T-helper 1 cell treated with Interleukin-12 subunit alpha and Interleukin-12 subunit beta and Interleukin-4 antibody, amounts not matched to agents 30 μg/mL and 1 μg/mL, for 36 hours (primary cell): ENCODE measurements around the gene STK24.

Experiments
- H3K27ac Mint-ChIP-seq: one replicate; pipeline ENCODE4 v1.8.0; 2021; ENCODE audit warnings: mild to moderate bottlenecking, mixed read lengths
- H3K27me3 Mint-ChIP-seq: one replicate; pipeline ENCODE4 v1.8.0; 2021; ENCODE audit warnings: low read depth, mixed read lengths
- H3K36me3 Mint-ChIP-seq: one replicate; pipeline ENCODE4 v1.8.0; 2021; ENCODE audit warnings: low read depth, mixed read lengths
- H3K4me1 Mint-ChIP-seq: one replicate; pipeline ENCODE4 v1.8.0; 2021; ENCODE audit warnings: low read depth, mixed read lengths
- H3K4me3 Mint-ChIP-seq: one replicate; pipeline ENCODE4 v1.8.0; 2021; ENCODE audit warnings: mild to moderate bottlenecking, moderate library complexity, mixed read lengths
- H3K9me3 Mint-ChIP-seq: one replicate; pipeline ENCODE4 v1.8.0; 2021; ENCODE audit warnings: mixed read lengths

STK24 gene

DNA sequence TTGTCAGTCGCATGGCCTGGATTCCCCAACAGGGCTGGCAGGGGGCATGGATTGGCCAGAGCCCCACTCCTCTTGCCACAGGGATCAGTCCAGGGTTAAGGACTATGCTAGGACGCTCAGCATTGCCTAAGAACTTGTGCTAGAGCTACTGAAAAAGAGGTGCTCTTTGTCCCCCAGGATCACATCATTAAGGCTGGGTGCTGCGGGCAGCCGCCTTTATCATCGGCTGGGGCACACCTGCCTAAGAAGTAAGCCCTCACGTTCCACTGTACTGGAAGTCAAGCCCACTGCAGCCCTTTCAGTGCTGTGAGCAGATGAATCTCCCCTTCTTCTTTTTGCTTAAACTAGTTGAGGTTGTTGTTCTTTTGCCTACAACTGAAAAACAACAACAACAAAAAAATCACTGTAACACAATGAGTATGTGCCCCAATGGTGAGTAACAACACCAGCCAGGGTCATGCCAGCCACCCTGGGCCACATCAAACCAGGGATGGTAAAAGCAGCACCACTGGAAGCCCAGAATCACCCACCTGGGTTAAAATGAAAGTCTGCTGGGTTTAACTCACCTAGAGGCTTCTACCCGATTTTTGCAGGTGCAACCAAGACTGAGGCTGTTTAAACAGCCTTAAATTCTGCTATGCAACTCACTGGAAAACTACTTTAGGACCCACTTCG lies 20.6 kb downstream of the STK24 start:
- no peaks in the 10 kb centered on the region for H3K9me3 Mint-ChIP-seq
- peaks cover 31% of the 10 kb centered on the region for H3K36me3 Mint-ChIP-seq
- H3K4me1 Mint-ChIP-seq: peaks cover 61% of the 10 kb centered on the region
- H3K27me3 Mint-ChIP-seq: no peaks in the 10 kb centered on the region
- H3K4me3 Mint-ChIP-seq: no peak overlapping the region
- H3K27ac Mint-ChIP-seq: peak overlapping the region; percentile 23

DNA sequence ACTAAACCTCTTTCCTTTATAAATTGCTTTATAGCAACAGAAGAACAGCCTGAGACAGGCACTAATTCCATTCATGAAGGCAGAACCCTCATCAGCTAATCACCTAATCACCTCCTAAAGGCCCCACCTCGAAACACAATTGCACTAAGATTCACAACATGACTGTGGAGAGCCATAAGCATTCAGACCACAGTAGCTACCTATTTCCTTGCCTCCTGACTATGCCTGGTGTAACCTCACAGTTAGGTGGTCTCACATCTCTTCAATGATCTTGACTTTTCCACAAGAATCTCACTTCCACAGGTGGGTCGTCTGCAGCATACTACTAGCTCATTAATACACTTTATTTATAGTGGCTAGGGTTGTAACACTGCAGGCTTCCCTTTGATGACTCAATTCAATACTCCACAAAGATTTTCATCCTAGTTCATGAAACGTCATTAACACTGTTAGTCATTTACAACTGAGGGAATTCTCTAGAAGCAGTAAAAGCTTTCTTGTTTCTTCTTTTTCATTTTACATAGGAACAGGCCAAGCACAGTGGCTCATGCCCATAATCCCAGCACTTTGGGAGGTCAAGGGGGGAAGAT lies 27.1 kb downstream of the STK24 start:
- H3K36me3 Mint-ChIP-seq: peaks cover 26% of the 10 kb centered on the region
- no peaks in the 10 kb centered on the region for H3K27me3 Mint-ChIP-seq
- H3K4me1 Mint-ChIP-seq: peaks cover 54% of the 10 kb centered on the region
- peak overlapping the region; percentile 26 for H3K4me3 Mint-ChIP-seq
- no peaks in the 10 kb centered on the region for H3K9me3 Mint-ChIP-seq
- peak overlapping the region; percentile 41 for H3K27ac Mint-ChIP-seq

DNA sequence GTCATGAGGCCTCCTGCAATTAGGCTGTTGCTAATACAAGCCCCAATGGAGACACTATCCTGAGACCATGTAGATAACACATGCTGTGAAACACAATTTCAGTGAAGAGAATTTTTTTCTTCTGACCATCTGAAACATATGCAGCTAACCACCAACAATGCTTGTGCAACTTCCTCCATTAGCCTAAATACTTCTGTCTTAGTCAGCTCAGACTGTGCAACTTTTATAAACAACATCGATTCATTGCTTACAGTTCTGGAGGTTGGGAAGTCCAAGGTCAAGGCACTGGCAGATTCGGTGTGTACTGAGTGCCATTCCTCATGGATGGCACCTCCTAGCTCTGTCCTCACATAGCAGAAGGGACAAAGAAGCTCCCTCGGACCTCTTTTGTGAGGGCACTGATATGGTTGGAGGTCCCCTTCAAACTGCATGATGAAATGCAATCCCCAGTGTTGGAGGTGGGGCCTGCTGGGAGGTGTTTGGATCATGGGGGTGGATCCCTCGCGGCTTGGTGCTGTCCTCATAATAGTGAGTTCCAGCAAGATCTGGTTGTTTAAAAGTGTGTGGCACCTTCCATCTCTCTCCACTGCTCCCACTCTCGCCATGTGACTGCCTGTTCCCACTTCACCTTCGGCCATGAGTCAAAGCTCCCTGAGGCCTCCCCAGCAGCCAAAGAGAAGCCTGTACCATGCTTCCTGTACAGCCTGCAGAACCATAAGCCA lies 27.7 kb downstream of the STK24 start:
- peak overlapping the region; percentile 41 for H3K27ac Mint-ChIP-seq
- H3K36me3 Mint-ChIP-seq: peaks cover 26% of the 10 kb centered on the region
- no peaks in the 10 kb centered on the region for H3K27me3 Mint-ChIP-seq
- peaks cover 57% of the 10 kb centered on the region for H3K4me1 Mint-ChIP-seq
- peak overlapping the region; percentile 26 for H3K4me3 Mint-ChIP-seq
- H3K9me3 Mint-ChIP-seq: no peaks in the 10 kb centered on the region

DNA sequence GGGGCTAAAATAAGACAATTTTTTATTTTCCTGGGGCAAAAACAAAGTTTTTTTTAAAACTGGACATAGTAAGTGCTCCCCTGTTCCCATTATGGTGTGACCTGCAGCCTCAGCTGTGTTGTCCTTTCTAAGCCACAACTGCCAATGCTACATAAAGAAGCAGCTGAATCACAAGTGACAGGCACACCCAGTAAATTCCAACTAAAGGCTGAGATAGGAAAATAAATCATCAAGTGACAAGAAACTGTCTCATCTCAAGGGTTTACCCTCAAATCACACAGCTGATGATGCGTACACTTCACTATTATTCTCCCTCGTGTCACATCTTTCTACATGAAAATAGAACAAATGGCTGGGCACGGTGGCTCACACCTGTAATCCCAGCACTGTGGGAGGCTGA lies 28.7 kb downstream of the STK24 start:
- Mint-ChIP-seq H3K4me3 (no peak overlapping the region), H3K27me3 (no peaks in the 10 kb centered on the region), H3K27ac (no peak overlapping the region), H3K9me3 (no peaks in the 10 kb centered on the region), H3K36me3 (peaks cover 24% of the 10 kb centered on the region), H3K4me1 (peaks cover 64% of the 10 kb centered on the region)

DNA sequence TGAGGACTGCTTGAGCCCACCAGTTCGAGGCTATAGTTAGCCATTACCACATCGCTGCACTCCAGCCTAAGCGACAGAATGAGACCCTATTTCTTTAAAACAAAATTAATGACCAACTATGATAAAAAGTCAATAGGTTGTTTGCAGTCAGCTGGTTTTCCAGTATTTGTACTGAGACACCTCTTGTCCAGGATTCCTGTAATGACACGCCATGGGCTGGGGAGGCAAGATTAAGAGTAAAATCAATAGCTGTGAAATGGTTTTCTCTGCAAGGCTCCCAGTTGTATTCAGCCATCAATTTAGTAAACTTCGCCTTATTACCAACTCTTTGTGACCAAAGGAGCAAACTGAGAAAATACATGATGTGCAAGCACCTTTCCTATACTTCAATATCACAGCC lies 29.5 kb downstream of the STK24 start:
- peaks cover 26% of the 10 kb centered on the region for H3K36me3 Mint-ChIP-seq
- no peaks in the 10 kb centered on the region for H3K9me3 Mint-ChIP-seq
- H3K27ac Mint-ChIP-seq: no peak overlapping the region
- H3K4me1 Mint-ChIP-seq: peaks cover 69% of the 10 kb centered on the region
- no peak overlapping the region for H3K4me3 Mint-ChIP-seq
- no peaks in the 10 kb centered on the region for H3K27me3 Mint-ChIP-seq

DNA sequence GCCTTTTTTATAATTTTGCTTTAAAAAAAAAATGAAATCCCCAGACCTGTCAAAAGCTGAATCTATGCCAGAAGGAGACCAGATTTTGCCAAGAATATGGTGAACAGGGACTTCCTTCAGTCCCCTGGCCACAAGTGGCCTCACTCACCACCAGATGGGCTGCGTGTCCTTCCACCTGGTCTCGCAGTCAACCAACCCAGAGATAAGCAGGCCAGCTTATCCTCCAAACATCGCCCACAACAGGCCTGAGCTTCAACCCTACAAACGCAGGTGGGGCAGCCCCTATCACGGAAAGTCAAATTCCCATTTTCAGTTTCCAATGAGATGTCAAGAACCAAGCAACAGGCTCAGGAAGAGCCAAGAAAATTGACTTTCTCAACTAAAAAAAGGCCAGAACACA lies 30.5 kb downstream of the STK24 start:
- Mint-ChIP-seq H3K4me1 (peaks cover 75% of the 10 kb centered on the region), H3K9me3 (no peaks in the 10 kb centered on the region), H3K36me3 (peaks cover 24% of the 10 kb centered on the region), H3K27me3 (no peaks in the 10 kb centered on the region), H3K27ac (no peak overlapping the region), H3K4me3 (no peak overlapping the region)

DNA sequence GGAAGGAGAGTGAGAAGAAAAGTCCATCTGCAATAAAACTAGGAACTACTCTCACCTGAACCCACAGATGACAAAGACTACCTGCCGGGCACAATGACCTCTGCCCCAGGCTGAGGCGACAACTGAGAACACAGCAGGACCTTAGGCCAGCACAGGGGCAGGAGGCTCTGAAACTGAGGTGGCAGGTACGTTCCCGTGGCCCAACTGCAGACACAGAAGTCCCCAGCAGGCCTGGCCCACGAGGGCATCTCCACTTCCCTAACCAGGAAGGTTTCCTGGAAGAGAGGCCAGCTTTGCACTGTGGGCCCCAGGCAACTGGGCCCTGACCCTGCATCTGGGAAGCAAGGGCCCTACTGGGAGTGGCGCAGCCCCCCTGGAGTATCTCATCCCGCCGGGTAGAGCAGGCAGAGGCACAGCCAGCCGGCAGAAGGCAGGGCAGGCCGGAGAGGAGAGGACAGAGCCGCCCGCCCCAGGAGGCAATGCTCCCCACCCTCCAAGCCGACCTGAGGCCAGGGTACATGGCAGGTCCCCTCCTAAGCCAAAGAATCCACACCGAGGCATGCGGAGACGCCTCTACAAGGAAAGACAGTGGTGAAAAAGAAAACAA lies 32.7 kb downstream of the STK24 start:
- H3K27ac Mint-ChIP-seq: no peak overlapping the region
- no peaks in the 10 kb centered on the region for H3K27me3 Mint-ChIP-seq
- peaks cover 12% of the 10 kb centered on the region for H3K36me3 Mint-ChIP-seq
- H3K4me3 Mint-ChIP-seq: peak overlapping the region; percentile 56
- no peaks in the 10 kb centered on the region for H3K9me3 Mint-ChIP-seq
- H3K4me1 Mint-ChIP-seq: peaks cover 75% of the 10 kb centered on the region

DNA sequence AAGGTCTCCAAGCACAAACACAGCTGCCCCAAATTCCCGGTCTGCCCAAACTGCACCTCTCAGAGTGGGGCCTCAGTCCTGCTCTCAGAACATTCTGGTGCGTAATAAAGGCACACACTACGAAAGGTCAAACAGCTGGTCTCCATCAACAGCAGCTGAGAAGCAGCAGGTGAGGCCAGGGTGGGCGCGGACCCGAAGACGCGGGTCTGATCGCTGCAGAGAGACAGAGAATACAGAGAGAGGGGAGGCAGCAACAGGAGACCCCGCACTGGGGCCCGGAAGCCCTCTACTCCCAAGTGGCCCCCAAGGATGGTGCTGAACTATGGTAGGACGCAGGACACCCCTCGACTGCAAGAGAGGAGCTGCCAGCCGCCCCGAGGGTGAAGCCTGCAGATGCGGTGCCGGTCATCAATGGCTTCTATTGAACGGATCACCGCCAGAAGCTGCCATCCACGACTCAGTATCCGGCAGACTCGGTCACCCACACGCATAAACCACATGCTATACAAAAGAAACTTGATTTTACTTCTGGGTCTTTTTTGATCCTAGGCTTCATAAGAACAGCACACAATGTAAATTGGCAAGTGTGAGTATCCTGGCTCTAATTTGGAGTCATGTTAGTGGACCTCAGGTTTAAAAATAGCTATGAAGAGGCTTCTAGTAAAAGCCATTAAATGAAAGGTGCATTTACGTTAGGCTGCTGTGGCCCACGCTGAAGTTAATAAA lies 33.4 kb downstream of the STK24 start:
- Mint-ChIP-seq H3K36me3 (peaks cover 10% of the 10 kb centered on the region), H3K27me3 (no peaks in the 10 kb centered on the region), H3K27ac (peak overlapping the region; percentile 69), H3K4me3 (peak overlapping the region; percentile 56), H3K9me3 (no peaks in the 10 kb centered on the region), H3K4me1 (peaks cover 76% of the 10 kb centered on the region)

DNA sequence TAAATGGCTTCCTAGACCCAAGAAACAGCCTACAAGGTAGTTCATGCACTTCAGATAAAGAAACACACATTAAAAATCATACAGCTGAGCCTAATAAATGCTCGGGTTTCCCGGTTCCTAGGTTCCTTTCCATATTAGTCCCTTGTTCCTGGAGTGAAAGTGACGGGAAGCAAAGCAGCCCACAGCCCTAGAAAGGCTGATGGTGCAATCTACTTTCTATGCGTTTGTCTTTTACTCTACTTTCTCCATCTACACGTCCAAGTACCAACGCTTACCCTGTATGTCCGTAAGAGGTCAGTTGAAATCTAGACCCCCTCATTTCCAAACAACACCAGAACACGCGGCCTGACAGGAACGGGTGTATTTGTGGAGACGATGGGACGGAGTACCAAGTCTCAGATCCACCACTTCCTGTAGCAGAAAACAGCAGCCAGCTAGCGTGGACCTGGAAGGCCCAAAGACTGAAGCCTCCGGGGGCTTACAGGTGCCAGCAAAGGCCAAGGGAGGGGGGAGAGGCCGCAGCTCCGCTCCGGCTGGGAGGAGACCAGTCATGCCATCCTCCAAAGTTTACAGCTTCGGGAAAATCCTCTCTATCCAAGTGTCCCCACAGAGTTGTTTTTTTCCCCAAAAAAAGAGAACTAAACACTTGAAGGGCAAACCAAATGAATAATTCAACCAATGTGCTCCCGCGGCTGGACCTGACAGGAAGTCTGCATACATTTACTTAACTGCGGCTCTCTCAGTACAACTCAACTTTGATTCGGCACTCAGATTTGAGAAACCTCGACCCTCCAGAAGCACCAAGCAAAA lies 34.1 kb downstream of the STK24 start:
- peak overlapping the region; percentile 56 for H3K4me3 Mint-ChIP-seq
- H3K36me3 Mint-ChIP-seq: peaks cover 7% of the 10 kb centered on the region
- peak overlapping the region; percentile 69 for H3K27ac Mint-ChIP-seq
- H3K9me3 Mint-ChIP-seq: no peaks in the 10 kb centered on the region
- H3K4me1 Mint-ChIP-seq: peaks cover 74% of the 10 kb centered on the region
- H3K27me3 Mint-ChIP-seq: no peaks in the 10 kb centered on the region

DNA sequence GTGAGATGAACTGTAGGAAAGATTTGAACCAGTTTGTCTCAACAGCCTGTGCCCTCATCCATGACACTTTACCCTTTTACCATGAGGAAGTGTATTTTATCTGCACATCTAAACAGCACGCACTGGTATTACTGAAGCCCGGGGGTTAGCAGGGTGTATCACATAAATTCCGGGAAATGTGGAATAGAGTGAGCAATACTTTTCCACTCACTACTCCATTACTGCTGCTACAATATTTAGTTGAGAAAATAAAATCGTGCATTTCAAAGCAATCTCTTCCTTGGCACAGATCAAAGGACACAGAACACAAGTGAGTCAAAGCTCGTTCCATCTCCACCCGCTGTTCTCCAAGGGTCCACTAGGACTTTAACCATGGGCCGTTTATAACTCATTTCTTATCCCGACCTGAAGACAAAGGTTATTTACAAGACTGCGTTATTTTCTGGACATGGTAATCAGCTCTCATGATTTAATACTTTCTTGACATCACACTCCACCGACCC lies 35.2 kb downstream of the STK24 start:
- no peak overlapping the region for H3K27ac Mint-ChIP-seq
- H3K9me3 Mint-ChIP-seq: no peaks in the 10 kb centered on the region
- no peaks in the 10 kb centered on the region for H3K27me3 Mint-ChIP-seq
- peaks cover 7% of the 10 kb centered on the region for H3K36me3 Mint-ChIP-seq
- peaks cover 77% of the 10 kb centered on the region for H3K4me1 Mint-ChIP-seq
- H3K4me3 Mint-ChIP-seq: no peak overlapping the region

DNA sequence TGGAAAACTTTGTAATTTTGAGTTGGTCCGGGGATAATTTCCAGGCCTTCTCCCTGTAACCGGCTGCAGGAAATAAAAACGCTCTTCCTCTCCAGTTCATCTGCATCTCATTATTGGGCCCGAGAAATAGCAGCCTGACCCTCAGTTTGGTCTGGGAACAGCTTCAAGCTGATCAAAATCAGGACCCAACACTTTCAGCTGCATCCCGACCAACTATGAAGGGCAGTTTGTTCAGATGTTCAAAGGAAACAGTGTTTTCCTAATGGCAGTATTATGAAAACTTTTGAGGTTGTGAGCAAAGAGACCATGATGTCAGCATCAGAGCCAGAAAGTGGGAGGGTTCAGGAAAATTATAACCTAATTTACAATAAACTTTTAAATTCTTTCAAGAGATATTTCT lies 35.7 kb downstream of the STK24 start:
- Mint-ChIP-seq H3K27ac (no peak overlapping the region), H3K27me3 (no peaks in the 10 kb centered on the region), H3K4me3 (no peak overlapping the region), H3K9me3 (no peaks in the 10 kb centered on the region), H3K36me3 (peaks cover 7% of the 10 kb centered on the region), H3K4me1 (peaks cover 75% of the 10 kb centered on the region)

DNA sequence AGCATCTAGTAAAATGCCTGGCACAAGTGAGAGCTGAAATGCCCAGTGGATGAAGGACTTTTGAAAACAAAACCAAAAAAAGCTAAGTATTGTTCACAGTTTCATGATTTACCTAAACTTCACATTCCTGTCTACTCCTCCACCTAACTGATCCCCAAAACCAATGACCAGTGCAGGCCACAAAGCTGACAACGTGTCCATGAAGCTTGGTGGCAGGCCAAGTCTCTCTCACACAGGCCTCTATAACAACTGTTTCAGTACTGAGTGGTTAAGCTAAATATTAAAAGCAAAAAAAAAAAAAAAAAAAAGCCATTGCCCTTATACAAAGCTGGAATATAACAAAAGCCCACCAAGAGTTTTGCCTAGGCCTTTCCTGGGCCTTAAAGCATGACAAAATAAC lies 36.4 kb downstream of the STK24 start:
- Mint-ChIP-seq H3K27me3 (no peaks in the 10 kb centered on the region), H3K4me1 (peaks cover 74% of the 10 kb centered on the region), H3K4me3 (no peak overlapping the region), H3K27ac (no peak overlapping the region), H3K9me3 (no peaks in the 10 kb centered on the region), H3K36me3 (peaks cover 7% of the 10 kb centered on the region)

DNA sequence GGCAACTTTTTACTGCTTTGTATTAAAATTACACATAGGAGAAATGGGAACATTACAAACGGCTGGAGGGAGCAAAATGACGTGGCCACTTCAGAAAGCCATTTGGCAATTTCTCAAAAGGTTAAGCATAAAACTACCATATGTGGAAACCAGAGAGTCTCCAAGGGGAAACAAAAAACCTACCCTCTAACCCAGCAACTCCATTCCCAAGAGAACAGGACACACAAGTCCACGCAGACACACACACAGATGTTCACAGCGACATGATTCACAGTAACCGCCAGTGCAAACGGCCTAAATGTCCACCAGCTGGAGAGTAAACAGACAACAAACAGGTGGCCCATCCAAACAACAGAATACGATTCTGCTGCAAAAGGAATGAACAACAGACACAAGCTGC lies 37.2 kb downstream of the STK24 start:
- H3K9me3 Mint-ChIP-seq: no peaks in the 10 kb centered on the region
- H3K27ac Mint-ChIP-seq: no peak overlapping the region
- peaks cover 8% of the 10 kb centered on the region for H3K36me3 Mint-ChIP-seq
- peaks cover 74% of the 10 kb centered on the region for H3K4me1 Mint-ChIP-seq
- H3K27me3 Mint-ChIP-seq: no peaks in the 10 kb centered on the region
- H3K4me3 Mint-ChIP-seq: no peak overlapping the region
